GM19035 (cell line): Measurements from ENCODE around the gene HLF.
"Not testable (repeated sequence)": the region's sequence is repeated elsewhere in the genome, so short reads cannot be mapped to it uniquely, and the experiment has no call there.

ENCODE experiments used
- ATAC-seq: cut with Tn5 transposase; IDR thresholded peaks from one replicate; pipeline ENCODE4 v1.9.1; 2021; ENCODE audit not compliant: unreplicated experiment

HLF gene

DNA sequence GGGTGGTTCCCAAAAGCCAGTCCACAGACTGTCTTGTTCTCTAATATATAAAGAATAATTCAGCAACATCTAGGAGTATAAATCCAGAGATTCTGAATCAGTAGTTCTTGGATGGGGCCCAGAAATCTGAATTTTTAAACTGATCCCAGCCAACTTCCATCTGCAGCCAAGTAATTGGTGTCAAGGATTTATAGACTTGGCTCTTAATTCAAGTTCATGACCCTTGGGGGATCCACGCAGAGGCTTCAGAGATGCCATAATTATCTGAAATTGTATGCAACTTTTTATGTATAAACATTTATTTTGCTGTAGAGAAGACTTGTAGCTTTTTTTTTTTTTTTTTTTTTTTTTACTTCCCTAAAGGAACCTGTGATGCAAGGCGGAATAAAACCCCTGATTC, 60.6 kb downstream of the HLF start:
- no peak for ATAC-seq

DNA sequence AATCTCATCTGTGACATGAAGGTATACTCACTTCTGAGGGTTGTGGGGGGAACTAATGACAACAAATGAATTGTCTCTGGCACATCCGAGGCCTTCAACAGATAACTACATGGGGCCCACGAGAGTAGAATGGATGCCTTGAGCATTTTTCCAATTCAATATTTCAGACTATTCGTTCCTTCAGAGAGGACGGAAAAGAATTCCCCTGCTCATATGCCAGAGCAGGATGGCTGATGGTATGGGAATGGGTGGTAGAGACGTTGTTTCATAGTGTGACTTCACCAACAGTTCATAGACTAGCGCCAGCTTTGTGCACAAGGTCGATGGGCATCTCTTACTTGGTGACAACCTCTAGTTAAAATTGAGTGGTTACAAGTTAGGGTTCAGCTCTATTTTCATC, 61.3 kb downstream of the HLF start:
- no peak for ATAC-seq

DNA sequence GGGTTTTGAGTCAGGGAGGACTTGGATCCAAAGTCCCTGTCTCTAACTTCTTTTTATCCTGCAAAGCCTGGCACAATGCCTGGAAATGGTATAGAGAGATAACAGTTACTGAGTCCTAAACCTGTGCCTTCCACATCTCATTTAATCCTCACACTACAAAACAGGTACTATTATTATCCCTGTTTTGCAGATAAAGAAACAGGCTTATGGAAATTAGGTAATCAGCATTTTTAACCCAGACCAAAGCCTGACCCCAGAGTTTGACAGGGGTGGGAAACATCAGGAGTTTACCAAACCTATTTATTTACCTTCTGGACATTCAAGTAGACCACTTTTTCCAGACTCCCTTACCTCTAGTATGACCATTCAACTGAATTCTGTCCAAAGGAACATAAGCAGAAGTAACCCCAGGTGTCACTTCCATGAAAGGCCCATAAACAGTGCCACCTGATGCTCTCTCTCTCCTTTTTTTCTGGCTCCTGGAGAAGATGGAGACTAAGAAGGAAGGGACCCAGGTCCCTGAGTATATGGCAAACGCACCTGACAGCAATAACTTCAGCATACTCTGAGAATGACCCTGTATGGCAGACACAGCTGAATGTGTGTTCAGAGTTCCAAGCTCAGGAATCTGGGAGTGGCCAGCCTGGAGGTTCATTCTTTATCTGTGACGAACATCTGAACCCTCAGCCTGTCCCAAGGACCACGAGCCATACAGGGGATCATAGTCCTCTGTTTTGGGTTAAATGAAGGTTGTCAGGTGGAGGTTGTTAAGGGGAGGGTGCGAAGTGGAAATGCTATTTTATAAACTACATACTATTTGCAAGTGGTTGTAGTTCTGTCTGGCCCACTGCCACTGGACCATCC, 62.7 kb downstream of the HLF start:
- ATAC-seq, result no peak

DNA sequence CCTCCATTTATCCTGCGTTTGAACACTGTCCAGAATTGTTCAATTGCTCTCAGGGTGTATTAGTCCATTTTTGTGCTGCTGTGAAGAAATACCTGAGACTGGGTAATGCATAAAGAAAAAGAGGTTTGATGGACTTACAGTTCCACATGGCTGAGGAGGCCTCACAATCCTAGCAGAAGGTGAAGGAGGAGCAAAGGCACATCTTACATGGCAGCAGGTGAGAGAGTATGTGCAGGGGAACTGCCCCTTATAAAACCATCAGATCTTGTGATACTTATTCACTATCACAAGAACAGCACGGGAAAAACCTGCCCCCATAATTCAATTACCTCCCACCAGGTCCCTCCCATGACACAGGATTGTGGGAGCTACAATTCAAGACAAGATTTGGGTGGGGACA, 63.8 kb downstream of the HLF start:
- ATAC-seq, result not testable (repeated sequence)

DNA sequence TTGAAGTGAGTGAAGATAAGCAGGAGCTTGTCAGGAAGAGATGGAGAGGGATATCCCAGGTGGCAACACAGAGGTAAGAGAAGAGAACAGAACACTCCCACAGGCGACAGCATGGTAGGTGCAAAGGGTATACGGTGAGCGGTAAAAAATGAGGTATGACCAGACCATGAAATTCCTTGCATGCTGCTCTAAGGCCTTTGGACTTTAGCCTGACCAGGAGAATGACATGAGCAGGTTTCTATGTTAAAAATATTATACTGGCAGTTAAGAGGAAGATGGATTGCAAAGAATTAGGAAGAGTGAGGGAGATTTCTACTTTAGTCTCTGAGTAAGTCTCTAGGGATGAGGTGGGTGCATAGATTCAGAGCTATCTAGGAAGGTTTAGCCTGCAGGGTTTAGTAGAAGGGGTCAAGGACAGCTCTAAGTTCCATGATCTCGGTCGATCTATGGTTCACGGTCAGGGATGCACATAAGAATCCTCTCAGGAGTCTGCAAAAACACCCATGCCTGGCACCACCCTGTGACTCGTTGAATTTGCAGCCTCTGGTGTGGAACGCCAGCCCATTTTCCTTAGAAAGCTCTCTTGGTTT, 65.7 kb downstream of the HLF start:
- no peak for ATAC-seq

DNA sequence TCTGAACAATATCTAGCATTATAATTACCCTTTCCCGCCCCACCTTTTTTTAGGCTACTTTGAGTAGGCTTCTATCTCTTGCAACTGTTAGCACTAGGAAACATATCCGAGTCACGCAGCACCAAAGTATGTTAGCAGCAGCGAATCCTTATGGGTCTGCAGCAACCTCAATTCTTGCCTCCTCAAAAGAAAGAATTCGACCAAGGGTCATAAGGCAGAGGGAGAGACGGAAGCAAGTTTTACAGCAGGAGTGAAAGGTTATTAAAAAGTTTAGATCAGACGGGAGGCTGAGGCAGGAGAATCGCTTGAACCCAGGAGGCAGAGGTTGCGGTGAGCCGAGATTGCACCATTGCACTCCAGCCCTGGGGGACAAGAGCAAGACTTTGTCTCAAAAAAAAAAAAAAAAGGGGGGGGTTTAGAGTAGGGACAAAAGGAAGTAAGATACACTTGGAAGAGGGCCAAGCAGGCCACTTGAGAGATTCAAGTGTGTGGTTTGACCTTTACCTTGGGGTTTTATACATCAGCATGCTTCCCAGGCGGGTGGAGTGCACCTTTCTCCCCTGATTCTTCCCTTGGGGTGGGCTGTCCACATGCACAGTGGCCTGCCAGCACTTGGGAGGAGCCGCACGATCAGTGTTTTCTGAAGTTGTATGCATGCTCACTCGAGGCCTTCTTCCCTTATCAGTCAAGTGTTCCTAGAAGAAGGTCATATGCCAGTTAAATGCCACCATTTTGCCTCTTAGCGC, 67.7 kb downstream of the HLF start:
- no peak for ATAC-seq

DNA sequence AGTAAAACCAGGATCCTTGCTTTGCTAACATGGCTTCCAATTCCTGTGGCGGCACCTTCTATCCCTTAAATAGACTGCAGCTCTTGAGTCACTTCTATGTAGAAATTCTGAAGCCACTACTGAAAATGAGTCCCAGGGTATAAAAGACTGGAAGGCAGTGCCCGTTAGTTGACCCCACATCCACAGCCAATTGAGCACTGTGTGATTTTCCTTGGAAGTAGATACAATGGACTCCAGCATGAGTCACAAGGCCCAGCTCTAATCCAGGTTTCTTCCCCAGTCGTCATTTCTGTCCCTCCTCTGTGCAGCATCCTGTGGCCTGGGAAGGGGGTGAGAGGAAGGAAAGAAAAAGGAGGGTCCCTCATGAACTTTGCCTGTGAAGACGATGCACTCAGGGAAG, 69.5 kb downstream of the HLF start:
- ATAC-seq, result no peak

DNA sequence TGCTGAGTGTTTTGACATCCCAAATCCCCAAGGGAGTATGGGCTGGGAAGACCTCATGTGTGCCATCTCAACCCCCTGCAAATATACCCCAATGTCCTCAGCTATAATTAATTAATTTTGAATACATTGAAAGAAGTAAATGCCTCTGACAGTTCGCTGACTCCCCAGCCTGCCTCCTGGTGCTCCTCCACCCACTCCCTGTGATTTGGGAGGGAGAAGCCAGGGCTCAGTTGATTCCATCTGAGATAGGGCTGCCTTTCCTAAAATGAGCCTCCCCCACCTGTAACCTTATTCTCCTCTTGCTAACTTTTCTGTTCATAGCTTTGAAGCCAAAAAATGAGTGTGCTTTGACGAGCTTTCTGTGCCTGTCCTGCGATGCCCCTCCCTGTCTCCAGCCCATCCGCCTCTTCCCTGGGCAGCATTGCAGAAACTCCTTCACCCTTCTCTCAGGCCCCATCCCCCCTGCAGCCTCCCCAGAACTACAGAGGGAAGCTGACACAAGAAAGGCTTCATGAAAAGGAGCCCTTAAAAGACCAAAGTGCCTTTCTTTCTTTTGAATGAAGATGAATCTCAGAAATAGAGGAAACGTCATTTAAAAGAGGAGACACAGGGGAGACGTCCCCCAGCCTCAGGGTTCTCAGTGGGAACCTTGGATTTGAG, 70.3 kb downstream of the HLF start:
- no peak for ATAC-seq

DNA sequence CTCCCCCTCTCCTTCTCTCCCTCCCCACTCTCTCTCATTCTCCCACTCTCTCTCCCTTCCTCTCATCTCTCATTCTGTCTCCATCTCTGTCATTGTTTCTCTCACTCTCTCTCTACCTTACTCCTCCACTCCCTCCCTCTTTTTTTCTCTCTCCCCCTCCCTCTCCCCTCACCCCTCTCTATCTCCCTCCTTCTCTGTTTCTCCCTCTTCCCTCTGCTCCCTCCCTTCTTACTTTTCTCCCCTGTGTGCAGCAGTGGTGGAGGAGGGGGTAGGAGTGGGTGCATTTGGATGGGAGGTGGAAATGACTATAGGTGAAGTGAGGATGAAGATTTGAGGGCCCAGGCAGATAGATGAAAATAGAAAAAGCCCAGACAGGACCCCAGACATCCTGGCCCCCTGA, 70.9 kb downstream of the HLF start:
- no peak for ATAC-seq

DNA sequence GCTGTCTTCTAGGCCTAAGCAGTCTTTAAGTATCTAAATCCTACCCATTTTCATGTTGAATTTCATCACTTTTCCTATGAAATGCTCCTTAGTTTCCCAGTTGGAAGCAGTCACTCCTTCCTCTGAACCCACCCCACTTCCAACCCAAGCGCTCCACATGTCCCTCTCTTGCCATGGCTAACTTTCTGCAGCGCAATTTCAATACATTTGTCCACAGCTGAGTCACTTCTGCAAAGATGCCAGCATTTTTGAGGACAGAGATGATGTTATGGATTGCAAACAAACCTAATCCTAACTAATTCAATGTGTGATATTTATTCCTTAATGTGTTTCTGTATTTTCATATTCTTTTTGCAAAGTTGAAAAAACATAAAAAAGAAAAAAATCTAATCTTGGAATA, 71.7 kb downstream of the HLF start:
- no peak for ATAC-seq

DNA sequence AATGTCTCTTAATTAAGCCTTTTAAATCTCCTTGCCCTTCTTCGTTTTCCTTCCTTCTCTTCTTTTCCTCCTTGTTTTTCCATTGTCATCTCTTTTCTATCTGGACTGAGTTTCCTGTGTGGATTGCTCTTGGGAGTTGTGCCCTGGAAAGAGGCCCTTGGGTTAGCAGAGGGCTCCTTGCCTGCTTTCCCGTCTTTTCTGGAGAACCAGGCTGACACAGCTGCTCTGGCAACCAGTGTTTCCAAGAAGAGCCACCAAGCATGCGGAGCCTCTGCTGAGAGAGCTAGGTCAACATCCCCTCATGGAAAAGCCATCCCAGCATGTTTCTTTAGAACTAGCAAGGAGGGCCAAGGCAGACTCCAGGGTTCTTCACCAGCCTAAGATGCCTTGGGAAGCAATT, 75.4 kb downstream of the HLF start:
- ATAC-seq, result no peak

DNA sequence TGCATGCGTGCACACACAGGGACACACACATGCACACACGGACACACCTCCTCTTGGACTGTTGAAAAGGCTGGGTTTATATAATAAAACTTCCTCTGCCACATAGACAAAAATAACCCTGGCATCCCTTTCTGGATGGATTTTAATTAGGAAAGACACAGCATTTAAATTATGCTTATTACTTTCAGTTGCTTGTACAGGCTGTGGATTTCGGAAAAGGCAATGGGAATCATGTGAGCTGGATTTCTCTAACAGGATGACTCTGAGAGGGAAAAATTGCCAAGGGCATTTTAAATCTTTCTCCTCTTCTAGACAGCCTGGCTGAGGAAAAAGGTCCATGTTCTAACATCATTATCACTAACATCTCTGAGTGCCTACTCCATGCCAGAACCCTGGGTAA, 75.9 kb downstream of the HLF start:
- no peak for ATAC-seq

DNA sequence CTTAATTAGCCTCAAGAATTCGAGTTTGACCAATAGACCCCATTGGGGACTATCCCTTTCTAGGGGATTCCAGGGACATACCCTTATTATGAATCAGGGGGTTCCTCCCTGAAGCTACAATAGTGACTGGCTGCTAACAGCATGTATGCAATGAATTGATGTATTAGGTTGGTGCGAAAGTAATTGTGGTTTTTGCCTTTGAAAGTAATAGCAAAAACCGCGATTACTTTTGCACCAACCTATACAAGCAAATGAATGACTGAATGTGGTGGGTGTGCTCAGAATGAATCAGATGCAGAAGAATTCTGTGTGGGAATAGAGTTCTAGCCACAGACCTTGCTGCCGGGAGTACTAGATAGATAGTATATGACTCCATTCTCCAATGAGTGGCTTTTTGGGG, 76.7 kb downstream of the HLF start:
- ATAC-seq, result peak; percentile 53

DNA sequence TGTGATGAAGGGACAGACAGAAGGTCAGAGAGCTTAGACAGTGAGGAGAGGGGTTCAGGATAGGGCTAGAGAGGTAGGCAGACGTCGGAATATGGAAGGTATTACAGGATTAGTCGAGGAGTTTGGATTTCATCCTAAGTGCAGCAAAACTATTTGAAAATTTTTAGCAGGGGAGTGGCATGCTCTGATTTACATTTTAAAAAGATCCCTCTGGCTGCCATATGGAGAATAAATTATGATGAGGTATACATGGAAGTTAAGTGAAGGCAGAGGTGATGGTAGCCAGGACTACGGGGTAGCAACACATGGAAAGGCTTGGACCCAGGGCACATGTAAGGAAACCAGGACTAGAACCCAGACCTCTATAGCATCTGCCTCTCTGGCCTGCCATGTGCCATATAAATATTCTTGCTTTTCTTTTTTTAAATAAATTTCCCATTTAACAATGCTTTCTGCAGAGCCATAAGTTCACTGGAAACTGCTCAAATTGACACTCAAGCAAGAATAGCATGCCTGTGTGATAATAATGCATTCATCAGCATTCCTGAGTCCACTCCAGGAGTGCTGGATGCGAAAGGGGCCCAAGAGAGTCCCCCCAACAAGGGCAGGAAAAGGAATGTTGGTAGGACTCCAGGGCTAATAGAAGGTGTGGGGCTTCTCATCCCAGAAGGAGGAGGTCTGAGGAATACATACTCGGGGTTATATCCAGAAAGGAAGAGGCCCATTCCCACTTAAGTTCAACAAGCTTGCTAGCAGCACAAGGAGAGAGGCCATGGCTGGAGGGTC, 78.2 kb downstream of the HLF start:
- no peak for ATAC-seq

DNA sequence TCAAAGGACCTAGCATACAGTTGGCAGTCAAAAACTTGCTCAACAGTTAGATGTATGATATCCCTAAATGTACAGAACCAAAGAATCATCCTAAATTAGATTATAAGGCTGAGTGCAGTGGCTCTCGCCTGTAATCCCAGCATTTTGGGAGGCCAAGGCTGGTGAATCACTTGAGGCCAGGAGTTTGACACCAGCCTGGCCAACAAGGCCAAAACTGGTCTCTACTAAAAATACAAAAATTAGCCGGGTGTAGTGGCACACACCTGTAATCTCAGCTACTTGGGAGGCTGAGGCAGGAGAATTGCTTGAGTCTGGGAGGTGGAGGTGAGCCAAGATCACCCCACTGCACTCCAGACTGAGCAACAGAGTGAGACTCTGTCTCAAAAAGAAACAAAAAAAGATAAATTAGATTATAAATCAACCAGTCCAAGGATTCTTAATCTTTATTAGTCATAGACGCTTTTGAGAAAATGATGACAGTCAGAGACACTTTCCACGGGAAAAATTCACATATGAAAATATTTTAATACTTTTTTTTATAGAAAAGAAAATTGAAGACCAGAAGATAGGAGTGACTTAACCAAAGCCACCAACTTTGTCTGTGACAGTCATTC, 79.2 kb downstream of the HLF start:
- ATAC-seq, result no peak

DNA sequence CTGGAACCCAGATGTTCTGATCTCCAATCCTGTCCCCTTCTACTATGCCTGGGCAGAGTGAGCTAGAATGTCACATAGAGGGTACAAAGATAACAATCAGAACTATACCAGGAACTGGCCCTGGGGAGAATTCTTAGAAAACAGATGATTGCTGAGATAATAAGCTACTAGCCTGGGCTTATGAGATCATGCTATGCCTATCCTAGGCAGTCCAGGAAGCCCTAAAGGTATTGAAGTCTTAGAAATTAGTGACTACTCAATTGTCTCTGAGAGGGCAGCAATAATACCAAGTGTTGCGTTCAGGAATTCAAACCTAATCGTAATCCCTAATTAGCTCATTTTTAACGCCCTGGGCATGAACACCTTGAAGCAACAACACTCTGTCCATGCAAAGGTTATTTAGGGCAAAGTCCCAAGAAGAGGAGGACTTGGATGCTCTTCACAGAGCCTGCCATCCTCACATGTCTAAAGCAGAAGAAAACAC, 79.8 kb downstream of the HLF start:
- ATAC-seq, result no peak

DNA sequence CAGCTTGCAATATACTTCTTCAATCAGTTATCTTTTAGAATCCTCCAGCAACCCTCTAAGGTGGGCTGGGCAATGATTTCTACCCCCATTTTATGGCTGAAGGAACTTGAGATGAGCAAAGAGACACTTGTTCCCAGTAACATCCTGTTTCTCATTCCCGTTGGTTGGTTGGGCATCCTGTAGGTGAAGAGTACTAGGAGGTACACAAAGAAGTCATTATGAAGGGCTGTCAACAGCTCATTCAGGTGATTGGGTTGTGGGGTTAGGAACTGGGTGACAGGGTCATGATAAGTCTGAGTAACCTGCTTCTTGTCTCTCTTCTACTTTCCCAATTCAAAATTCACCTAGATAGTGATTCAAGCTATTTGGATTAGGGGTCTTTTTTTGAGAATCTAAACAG, 80.4 kb downstream of the HLF start:
- ATAC-seq, result no peak

DNA sequence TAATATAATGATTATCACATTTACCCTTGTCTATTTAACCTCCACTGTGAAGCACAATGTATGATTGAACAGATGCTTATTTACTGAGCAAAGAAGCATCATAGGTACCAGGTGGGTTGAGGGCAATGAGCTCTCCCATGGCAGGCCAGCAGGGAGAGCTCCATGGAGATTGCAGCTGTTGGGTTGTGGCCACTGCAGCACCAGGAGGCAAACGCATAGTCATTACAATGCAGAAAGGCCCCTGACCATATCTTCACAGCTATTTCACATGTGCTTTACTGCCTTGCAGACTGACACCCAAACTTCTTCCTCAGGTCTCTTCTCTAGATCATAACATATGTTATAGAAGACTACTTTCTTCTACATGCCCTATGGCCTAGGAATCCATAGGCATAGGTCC, 81.9 kb downstream of the HLF start:
- no peak for ATAC-seq

DNA sequence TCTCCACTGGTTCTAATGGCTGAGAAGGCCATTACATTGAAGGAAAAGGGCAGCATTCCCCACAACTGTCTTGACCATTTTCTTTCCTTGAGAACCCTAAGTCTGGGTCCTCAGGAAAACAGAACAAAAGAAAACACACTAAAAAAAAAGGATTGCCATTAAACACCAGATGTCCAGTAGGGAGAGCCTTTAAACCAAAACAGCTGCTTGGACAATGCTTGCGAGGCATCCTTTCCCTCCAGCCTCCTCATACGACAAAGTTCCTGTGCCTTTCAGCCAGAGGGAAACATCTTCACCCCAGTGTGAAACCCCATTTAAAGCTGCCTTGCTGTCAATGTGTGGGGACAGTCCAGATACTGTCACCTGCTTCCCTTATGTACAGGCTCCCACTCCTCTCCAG, 82.6 kb downstream of the HLF start:
- no peak for ATAC-seq

DNA sequence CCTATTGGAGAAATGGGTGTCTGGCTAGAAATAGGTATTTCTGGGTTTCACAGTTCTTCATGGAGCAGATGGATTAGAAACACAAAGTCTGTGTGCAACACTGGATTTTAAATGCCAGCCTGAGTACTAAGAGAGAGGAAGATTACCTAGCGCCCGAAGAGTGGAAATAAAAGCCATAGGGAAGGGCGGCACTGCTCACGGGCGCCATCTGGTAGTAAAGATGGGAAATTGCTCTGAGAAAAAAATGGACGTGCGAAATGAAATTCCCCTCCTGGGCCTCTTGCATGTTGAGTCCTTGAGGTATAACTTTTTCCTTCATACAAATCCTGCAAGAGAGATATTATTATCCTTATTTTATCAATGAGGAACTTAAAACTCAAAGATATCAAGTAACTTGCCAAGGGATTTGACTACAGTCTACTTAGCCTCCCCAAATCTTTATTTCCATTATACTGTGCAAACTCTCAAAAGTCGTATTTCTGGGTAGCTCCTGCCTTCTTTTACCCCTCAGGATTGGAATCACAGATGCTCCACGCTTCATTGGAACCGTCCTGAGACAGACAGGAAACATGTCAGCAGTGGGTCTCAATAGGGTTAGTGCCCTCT, 84.1 kb downstream of the HLF start:
- ATAC-seq, result peak; percentile 57
